Measurements from ENCODE around the gene VGLL4.

DNA sequence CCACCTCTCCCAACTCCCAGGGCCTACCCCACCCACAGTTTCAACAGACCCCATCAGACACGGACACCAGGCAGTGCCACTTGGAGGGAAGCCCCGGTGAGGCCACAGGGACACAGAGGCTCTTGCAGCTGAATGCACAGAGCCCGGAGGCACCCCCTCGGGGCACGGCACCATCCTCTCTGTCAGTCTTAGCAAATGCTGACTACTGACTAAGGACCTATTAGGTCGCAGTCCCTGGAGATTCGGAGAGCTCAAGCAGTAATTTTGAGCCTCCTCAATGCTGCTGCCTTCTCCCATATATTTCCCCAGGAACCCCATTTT, 79.9 kb downstream of the VGLL4 start:
- TF ChIP-seq POLR2A (IDR thresholded peaks at IDR 0.05; ENCODE audit: low read depth, low read length) (no peak), CTCF (conservative IDR thresholded peaks at IDR 0.05; ENCODE audit: low read depth, low read length) (no peak), CHD1 (IDR thresholded peaks at IDR 0.05; ENCODE audit: low read depth, low read length) (no peak)
- TF ChIP-seq, protein P1, sequence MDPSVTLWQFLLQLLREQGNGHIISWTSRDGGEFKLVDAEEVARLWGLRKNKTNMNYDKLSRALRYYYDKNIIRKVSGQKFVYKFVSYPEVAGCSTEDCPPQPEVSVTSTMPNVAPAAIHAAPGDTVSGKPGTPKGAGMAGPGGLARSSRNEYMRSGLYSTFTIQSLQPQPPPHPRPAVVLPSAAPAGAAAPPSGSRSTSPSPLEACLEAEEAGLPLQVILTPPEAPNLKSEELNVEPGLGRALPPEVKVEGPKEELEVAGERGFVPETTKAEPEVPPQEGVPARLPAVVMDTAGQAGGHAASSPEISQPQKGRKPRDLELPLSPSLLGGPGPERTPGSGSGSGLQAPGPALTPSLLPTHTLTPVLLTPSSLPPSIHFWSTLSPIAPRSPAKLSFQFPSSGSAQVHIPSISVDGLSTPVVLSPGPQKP (IDR thresholded peaks at IDR 0.05; ENCODE audit: borderline replicate concordance, low read depth, low read length), result no peak

Data from IMR-90 (cell line).